Measurements from ENCODE around the gene HOXB3.

DNA sequence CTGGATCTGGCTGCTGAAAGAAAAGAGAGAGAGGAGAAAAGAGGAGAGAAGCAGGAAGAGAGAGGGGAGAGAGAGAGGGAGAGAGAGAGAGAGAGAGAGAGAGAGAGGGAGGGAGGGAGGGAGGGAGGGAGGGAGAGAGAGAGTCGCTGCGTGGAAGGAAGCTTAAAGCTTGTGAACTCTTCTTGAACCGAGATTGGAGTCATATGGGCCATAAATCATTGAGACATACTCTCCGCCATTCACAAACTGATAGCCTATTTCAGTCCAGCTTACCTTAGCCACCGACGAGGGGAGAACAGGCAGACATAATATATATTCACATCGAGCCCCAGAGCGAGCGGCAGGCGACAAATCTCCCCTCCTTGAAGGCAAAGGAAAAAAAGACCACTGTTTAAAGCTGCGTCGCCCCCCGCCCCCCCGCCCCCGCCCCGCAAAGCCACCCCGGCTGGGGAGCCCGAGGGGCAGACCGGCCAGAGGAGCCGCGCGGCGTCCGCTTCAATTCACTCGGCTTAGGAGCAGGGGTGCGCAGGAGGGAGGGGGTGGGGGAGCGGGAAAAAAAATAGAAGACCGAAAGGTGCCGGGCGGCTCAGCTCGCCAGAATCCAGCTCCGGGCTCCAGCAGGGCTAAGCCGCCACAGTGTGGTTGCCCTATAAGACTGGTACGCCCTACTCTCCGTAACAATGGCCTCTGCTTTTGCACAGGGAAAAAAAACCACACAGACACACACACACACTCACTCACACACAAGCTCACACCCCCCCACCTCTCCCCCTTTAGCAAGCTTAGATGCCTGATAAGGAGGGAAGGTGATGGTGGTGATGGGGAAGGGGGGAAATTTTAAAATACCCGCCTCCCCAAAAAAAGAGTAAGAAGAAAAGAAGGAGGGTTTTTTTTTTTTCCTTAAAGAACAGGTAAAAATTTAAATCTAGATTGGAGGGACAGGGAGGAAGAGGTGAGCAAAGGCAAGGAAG, 34.5 kb downstream of the HOXB3 start:
- TF ChIP-seq CTCF (IDR thresholded peaks at IDR 0.05) (peak in 2 of 4 experiments; percentile 17 to 55), EP300 (IDR thresholded peaks at IDR 0.05) (no peak), POLR2A (IDR thresholded peaks at IDR 0.05) (no peak), POLR2AphosphoS5 (IDR thresholded peaks at IDR 0.05) (peak; percentile 67 to 80 (median 76))

Measured in sigmoid colon (tissue), 4 donors.